ENCODE measurements around the gene ZNF836.

- no peak for TF ChIP-seq SP2 (CRISPR knock-in tag; IDR thresholded peaks at IDR 0.05)
- no peak for TF ChIP-seq ZBTB33 (CRISPR knock-in tag; IDR thresholded peaks at IDR 0.05)
- TF ChIP-seq RAD21 (CRISPR knock-in tag; IDR thresholded peaks at IDR 0.05): no peak
- TF ChIP-seq KDM3A (CRISPR knock-in tag; IDR thresholded peaks at IDR 0.05; ENCODE audit: low read depth): no peak
- no peak for TF ChIP-seq POLR2AphosphoS5 (IDR thresholded peaks at IDR 0.05; ENCODE audit: low read depth, low read length)
- TF ChIP-seq CTCF (CRISPR knock-in tag; IDR thresholded peaks at IDR 0.05): no peak
- no peak for TF ChIP-seq AHR (CRISPR knock-in tag; IDR thresholded peaks at IDR 0.05)
These were observed 20.0 kb upstream of the ZNF836 start for GRCh38 chr19:52191389-52191788.

Data from HepG2 (cell line).